ENCODE results near the gene GLMN.

Gene GLMN

GRCh38 chr1:92298573-92299476 lies at the start of gene GLMN, which contains the start of gene RPAP2:
Gene GLMN (minus strand): TSS chr1:92298987. CDS start chr1:92297999, 988 bp downstream.
Gene RPAP2 (plus strand): TSS chr1:92299059. CDS start chr1:92299074, 15 bp downstream.
- DNase-seq (ENCODE audit: low spot score), result peak; percentile 93

GRCh38 chr1:92346866-92347640 lies 48.3 kb upstream of the GLMN start:
- no peak for DNase-seq (ENCODE audit: low spot score)

GRCh38 chr1:92343061-92343460 lies 44.3 kb upstream of the GLMN start:
- DNase-seq (ENCODE audit: low spot score), result no peak

GRCh38 chr1:92342401-92342800 lies 43.6 kb upstream of the GLMN start:
- no peak for DNase-seq (ENCODE audit: low spot score)

GRCh38 chr1:92340154-92340553 lies 41.4 kb upstream of the GLMN start:
- DNase-seq (ENCODE audit: low spot score), result no peak

- no peak for DNase-seq (ENCODE audit: low spot score)
These were observed 34.9 kb upstream of the GLMN start for GRCh38 chr1:92333668-92334067.

- DNase-seq (ENCODE audit: low spot score), result no peak
These were observed 30.8 kb upstream of the GLMN start for GRCh38 chr1:92329347-92330129.

- DNase-seq (ENCODE audit: low spot score), result no peak
These were observed 29.0 kb upstream of the GLMN start for GRCh38 chr1:92327794-92328193.

GRCh38 chr1:92326681-92327080 lies 27.9 kb upstream of the GLMN start:
- no peak for DNase-seq (ENCODE audit: low spot score)

GRCh38 chr1:92324784-92325183 lies 26.0 kb upstream of the GLMN start:
- no peak for DNase-seq (ENCODE audit: low spot score)

- no peak for DNase-seq (ENCODE audit: low spot score)
These were observed 25.0 kb upstream of the GLMN start for GRCh38 chr1:92323473-92324453.

GRCh38 chr1:92317836-92318493 lies 19.2 kb upstream of the GLMN start:
- no peak for DNase-seq (ENCODE audit: low spot score)

- DNase-seq (ENCODE audit: low spot score), result no peak
These were observed 17.2 kb upstream of the GLMN start for GRCh38 chr1:92315766-92316599.

GRCh38 chr1:92314024-92314423 lies 15.2 kb upstream of the GLMN start:
- no peak for DNase-seq (ENCODE audit: low spot score)

- peak; percentile 22 for DNase-seq (ENCODE audit: low spot score)
These were observed 11.4 kb upstream of the GLMN start for GRCh38 chr1:92310185-92310597.

GRCh38 chr1:92307980-92308379 lies 9.2 kb upstream of the GLMN start:
- DNase-seq (ENCODE audit: low spot score), result no peak

- DNase-seq (ENCODE audit: low spot score), result no peak
These were observed 7.2 kb upstream of the GLMN start for GRCh38 chr1:92306020-92306419.

GRCh38 chr1:92301021-92301420 lies 2.2 kb upstream of the GLMN start:
- no peak for DNase-seq (ENCODE audit: low spot score)

- no peak for DNase-seq (ENCODE audit: low spot score)
These were observed 827 bp upstream of the GLMN start for GRCh38 chr1:92299477-92300150.

All from iPS-NIHi11 (cell line).